Calu3 (cell line): ENCODE results near the gene MRPL54. TPM values are rescaled to one million over a fixed set of nuclear protein-coding genes. Genes with fewer than 3 reads are reported as not detected.

Experiments used
- BruUV-seq: library from RNA; stranded (reverse); fragments of 400-500 nt; replicated peaks from 2 replicates; lab custom pipeline; 2021; lab: Mats Ljungman, UMichigan
- CTCF ChIA-PET: fragments of 300-600 bp; sonication (Branson Sonifier 250); formaldehyde crosslinking; loops from one replicate; lab custom pipeline; 2022; ENCODE audit warnings: antibody characterized with exemption; lab: Charles Lee
- DNase-seq: peaks from one replicate; pipeline ENCODE4 v3.0.0; 2022
- H3K27ac Mint-ChIP-seq: one replicate; pipeline ENCODE4 v1.8.0; 2022; ENCODE audit warnings: mixed read lengths; ENCODE audit not compliant: unreplicated experiment
- H3K27me3 Mint-ChIP-seq: one replicate; pipeline ENCODE4 v1.8.0; 2022; ENCODE audit warnings: mixed read lengths; ENCODE audit not compliant: unreplicated experiment
- H3K36me3 Mint-ChIP-seq: one replicate; pipeline ENCODE4 v1.8.0; 2022; ENCODE audit warnings: mild to moderate bottlenecking, moderate library complexity, mixed read lengths; ENCODE audit not compliant: insufficient read depth, unreplicated experiment
- H3K4me1 Mint-ChIP-seq: one replicate; pipeline ENCODE4 v1.8.0; 2022; ENCODE audit warnings: mild to moderate bottlenecking, low read depth, mixed read lengths; ENCODE audit not compliant: unreplicated experiment
- H3K4me3 Mint-ChIP-seq: one replicate; pipeline ENCODE4 v1.8.0; 2022; ENCODE audit warnings: mild to moderate bottlenecking, low read depth, moderate library complexity, mixed read lengths; ENCODE audit not compliant: unreplicated experiment
- H3K9me3 Mint-ChIP-seq: one replicate; pipeline ENCODE4 v1.8.0; 2022; ENCODE audit warnings: low read depth, mixed read lengths; ENCODE audit not compliant: unreplicated experiment
- intact Hi-C: fragments of 100-400 bp; cut with micrococcal nuclease; formaldehyde crosslinking; loops from one replicate; pipeline ENCODE4 v1.10.0; 2022; ENCODE audit not compliant: unreplicated experiment
- total RNA-seq: library from RNA; stranded (reverse); gene quantifications from 2 replicates; pipeline ENCODE4 v1.2.3, GENCODE V29; 2022
- TF ChIP-seq, protein P1 (sequence below): fragments of 200-600 bp; IDR thresholded peaks from one replicate; pipeline ENCODE4 v1.8.0; 2022; ENCODE audit warnings: antibody characterized with exemption; ENCODE audit not compliant: unreplicated experiment

The MRPL54 gene
- total RNA-seq, 1 experiment from 2014 or later: 26.1 TPM

DNA sequence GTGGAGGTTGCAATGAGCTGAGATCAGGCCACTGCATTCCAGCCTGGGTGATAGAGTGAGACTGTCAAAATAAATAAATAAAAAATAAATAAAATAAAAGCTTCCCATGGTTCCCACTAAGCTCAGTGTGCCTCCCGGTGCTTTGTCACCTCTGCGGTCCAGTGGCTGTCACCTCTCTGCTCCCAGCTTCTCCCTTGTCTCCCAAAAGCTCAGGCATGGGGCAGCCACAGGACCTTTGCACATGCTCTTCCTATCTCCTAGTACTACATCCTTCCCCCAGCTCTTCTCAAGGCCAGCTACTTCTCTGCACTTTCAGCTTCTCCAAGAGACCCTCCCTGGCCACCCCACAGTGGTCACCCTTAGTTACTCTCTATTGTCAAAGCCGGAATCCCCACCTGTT is 31.3 kb downstream of the MRPL54 start:
- DNase-seq: no peak
- peaks cover 9% of the 10 kb centered on the region for H3K9me3 Mint-ChIP-seq
- no peak overlapping the region for H3K4me3 Mint-ChIP-seq
- CTCF ChIA-PET: interaction anchor here (0.6 kb wide), 1 partner anchor 71 kb away, joined by 3 read pairs; no protein-coding TSS in a partner anchor
- TF ChIP-seq, protein P1, sequence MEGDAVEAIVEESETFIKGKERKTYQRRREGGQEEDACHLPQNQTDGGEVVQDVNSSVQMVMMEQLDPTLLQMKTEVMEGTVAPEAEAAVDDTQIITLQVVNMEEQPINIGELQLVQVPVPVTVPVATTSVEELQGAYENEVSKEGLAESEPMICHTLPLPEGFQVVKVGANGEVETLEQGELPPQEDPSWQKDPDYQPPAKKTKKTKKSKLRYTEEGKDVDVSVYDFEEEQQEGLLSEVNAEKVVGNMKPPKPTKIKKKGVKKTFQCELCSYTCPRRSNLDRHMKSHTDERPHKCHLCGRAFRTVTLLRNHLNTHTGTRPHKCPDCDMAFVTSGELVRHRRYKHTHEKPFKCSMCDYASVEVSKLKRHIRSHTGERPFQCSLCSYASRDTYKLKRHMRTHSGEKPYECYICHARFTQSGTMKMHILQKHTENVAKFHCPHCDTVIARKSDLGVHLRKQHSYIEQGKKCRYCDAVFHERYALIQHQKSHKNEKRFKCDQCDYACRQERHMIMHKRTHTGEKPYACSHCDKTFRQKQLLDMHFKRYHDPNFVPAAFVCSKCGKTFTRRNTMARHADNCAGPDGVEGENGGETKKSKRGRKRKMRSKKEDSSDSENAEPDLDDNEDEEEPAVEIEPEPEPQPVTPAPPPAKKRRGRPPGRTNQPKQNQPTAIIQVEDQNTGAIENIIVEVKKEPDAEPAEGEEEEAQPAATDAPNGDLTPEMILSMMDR: no peak
- intact Hi-C loops: no loop called here
- H3K36me3 Mint-ChIP-seq: no peaks in the 10 kb centered on the region
- H3K4me1 Mint-ChIP-seq: no peaks in the 10 kb centered on the region
- H3K27ac Mint-ChIP-seq: no peak overlapping the region
- no TSS peak for BruUV-seq
- H3K27me3 Mint-ChIP-seq: peaks cover 54% of the 10 kb centered on the region

DNA sequence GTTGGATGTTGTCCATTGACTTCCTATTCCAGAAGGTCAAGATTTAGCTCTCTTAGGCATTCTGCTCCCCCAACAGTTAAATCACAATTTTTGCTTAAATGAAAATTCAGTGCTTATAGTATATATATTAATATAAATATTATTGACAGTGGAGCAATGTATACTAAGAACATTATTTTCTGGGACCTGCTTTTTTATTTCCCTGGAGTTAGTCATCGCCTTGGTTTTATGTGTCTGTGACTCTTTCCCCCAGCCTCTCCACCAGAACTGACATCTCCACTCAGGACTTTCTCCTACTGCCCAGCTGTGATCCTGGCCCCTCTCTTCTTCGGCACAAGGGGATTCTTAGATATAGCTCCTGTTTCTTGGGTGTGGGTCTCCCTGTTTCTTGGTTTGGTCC is 33.9 kb downstream of the MRPL54 start:
- no peaks in the 10 kb centered on the region for H3K36me3 Mint-ChIP-seq
- CTCF ChIA-PET: no interaction called here
- H3K4me1 Mint-ChIP-seq: no peaks in the 10 kb centered on the region
- DNase-seq: no peak
- TF ChIP-seq, protein P1: no peak
- H3K27ac Mint-ChIP-seq: no peak overlapping the region
- no peak overlapping the region for H3K4me3 Mint-ChIP-seq
- BruUV-seq: no TSS peak
- H3K9me3 Mint-ChIP-seq: peaks cover 9% of the 10 kb centered on the region
- intact Hi-C loops: no loop called here
- peaks cover 62% of the 10 kb centered on the region for H3K27me3 Mint-ChIP-seq

DNA sequence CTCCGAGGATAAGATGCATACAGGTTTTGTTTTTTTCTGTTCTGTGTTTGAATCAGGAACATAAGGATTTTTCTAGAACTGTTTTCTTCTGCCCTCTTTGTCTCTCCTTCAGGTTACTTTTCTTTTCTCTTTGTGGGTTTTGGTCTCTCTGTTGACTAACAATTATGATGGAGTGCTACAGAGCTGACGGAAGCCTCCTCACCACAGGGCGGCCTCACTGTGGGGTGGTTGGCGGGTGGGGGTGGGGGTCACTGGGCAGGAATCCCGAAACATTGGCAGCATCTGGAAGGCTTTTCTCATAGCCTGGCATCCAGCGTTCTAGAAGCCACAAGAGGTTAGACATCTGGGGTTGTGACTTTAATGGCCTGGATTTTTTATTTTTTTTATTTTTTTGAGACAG is 35.7 kb downstream of the MRPL54 start:
- H3K4me3 Mint-ChIP-seq: no peak overlapping the region
- CTCF ChIA-PET: no interaction called here
- intact Hi-C loops: no loop called here

DNA sequence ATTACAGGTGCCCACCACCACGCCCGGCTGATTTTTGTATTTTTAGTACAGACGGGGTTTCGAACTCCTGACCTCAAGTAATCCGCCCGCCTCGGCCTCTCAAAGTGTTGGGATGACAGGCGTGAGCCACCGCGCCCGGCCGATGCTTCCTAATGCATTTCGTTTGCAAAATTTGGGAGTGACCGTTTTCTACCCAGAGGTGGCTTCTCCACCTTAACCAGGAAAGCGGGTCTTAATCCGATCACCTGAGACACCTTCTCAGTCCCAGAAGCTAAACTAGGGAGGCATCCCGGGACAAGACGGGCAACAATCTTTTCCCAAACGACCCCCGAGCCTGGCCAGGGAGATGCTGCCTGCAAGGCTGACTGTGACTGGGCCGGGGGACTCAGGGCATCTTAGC is 38.5 kb downstream of the MRPL54 start:
- no peak overlapping the region for H3K4me3 Mint-ChIP-seq
- no peak for DNase-seq

More for the DNA sequence above, 35.7 kb downstream of the MRPL54 start:
- TF ChIP-seq, protein P1: no peak
- H3K27ac Mint-ChIP-seq: no peak overlapping the region
- no TSS peak for BruUV-seq
- no peaks in the 10 kb centered on the region for H3K4me1 Mint-ChIP-seq
- no peak for DNase-seq
- H3K9me3 Mint-ChIP-seq: peaks cover 6% of the 10 kb centered on the region
- no peaks in the 10 kb centered on the region for H3K36me3 Mint-ChIP-seq
- H3K27me3 Mint-ChIP-seq: peaks cover 62% of the 10 kb centered on the region

More for the DNA sequence above, 38.5 kb downstream of the MRPL54 start:
- Mint-ChIP-seq H3K9me3 (peaks cover 6% of the 10 kb centered on the region), H3K36me3 (no peaks in the 10 kb centered on the region), H3K4me1 (no peaks in the 10 kb centered on the region), H3K27ac (no peak overlapping the region), H3K27me3 (peaks cover 57% of the 10 kb centered on the region)
- CTCF ChIA-PET: no interaction called here
- intact Hi-C loops: no loop called here
- BruUV-seq: no TSS peak
- TF ChIP-seq, protein P1: no peak
